Calu3 (cell line): ENCODE data around the gene POLR2I. TPM values are rescaled to one million over a fixed set of nuclear protein-coding genes. Genes with fewer than 3 reads are reported as not detected.

Source experiments
- BruUV-seq: library from RNA; stranded (reverse); fragments of 400-500 nt; replicated peaks from 2 replicates; lab custom pipeline; 2021; lab: Mats Ljungman, UMichigan
- CTCF ChIA-PET: fragments of 300-600 bp; sonication (Branson Sonifier 250); formaldehyde crosslinking; loops from one replicate; lab custom pipeline; 2022; ENCODE audit warnings: antibody characterized with exemption; lab: Charles Lee
- DNase-seq: peaks from one replicate; pipeline ENCODE4 v3.0.0; 2022
- H3K27ac Mint-ChIP-seq: one replicate; pipeline ENCODE4 v1.8.0; 2022; ENCODE audit warnings: mixed read lengths; ENCODE audit not compliant: unreplicated experiment
- H3K27me3 Mint-ChIP-seq: one replicate; pipeline ENCODE4 v1.8.0; 2022; ENCODE audit warnings: mixed read lengths; ENCODE audit not compliant: unreplicated experiment
- H3K36me3 Mint-ChIP-seq: one replicate; pipeline ENCODE4 v1.8.0; 2022; ENCODE audit warnings: mild to moderate bottlenecking, moderate library complexity, mixed read lengths; ENCODE audit not compliant: insufficient read depth, unreplicated experiment
- H3K4me1 Mint-ChIP-seq: one replicate; pipeline ENCODE4 v1.8.0; 2022; ENCODE audit warnings: mild to moderate bottlenecking, low read depth, mixed read lengths; ENCODE audit not compliant: unreplicated experiment
- H3K4me3 Mint-ChIP-seq: one replicate; pipeline ENCODE4 v1.8.0; 2022; ENCODE audit warnings: mild to moderate bottlenecking, low read depth, moderate library complexity, mixed read lengths; ENCODE audit not compliant: unreplicated experiment
- H3K9me3 Mint-ChIP-seq: one replicate; pipeline ENCODE4 v1.8.0; 2022; ENCODE audit warnings: low read depth, mixed read lengths; ENCODE audit not compliant: unreplicated experiment
- CTCF ChIP-seq: fragments of 200-600 bp; IDR thresholded peaks from one replicate; pipeline ENCODE4 v1.8.0; 2022; ENCODE audit warnings: antibody characterized with exemption; ENCODE audit not compliant: unreplicated experiment
- intact Hi-C: fragments of 100-400 bp; cut with micrococcal nuclease; formaldehyde crosslinking; loops from one replicate; pipeline ENCODE4 v1.10.0; 2022; ENCODE audit not compliant: unreplicated experiment
- total RNA-seq: library from RNA; stranded (reverse); gene quantifications from 2 replicates; pipeline ENCODE4 v1.2.3, GENCODE V29; 2022

The POLR2I gene
- total RNA-seq, 1 experiment from 2014 or later: 92.2 TPM

- Mint-ChIP-seq H3K4me1 (peaks cover 26% of the 10 kb centered on the region), H3K27ac (no peak overlapping the region), H3K9me3 (no peaks in the 10 kb centered on the region), H3K4me3 (no peak overlapping the region), H3K27me3 (peaks cover 12% of the 10 kb centered on the region), H3K36me3 (peaks cover 55% of the 10 kb centered on the region)
- no peak for DNase-seq
- BruUV-seq: no TSS peak
- intact Hi-C loops: no loop called here
- CTCF ChIA-PET: no interaction called here
- TF ChIP-seq CTCF: no peak
These were observed 3.5 kb downstream of the POLR2I start for GRCh38 chr19:36111200-36111539.

GRCh38 chr19:36110487-36111199 is 4.0 kb downstream of the POLR2I start, which contains the start of gene OVOL3:
Gene OVOL3 (plus strand): TSS chr19:36111143. CDS start chr19:36111203, 60 bp downstream.
- Mint-ChIP-seq H3K9me3 (no peaks in the 10 kb centered on the region), H3K27ac (no peak within 1 kb of the TSS), H3K27me3 (peaks cover 11% of the 10 kb centered on the region), H3K4me1 (peaks cover 22% of the 10 kb centered on the region), H3K36me3 (peaks cover 55% of the 10 kb centered on the region), H3K4me3 (no peak within 1 kb of the TSS)
- no TSS peak for BruUV-seq
- no peak for DNase-seq
- intact Hi-C loops: no loop called here
- CTCF ChIA-PET: no interaction called here
- TF ChIP-seq CTCF: no peak

- H3K27me3 Mint-ChIP-seq: no peaks in the 10 kb centered on the region
- no peak overlapping the region for H3K27ac Mint-ChIP-seq
- H3K9me3 Mint-ChIP-seq: no peaks in the 10 kb centered on the region
- no peak for DNase-seq
- no peak for TF ChIP-seq CTCF
- peaks cover 12% of the 10 kb centered on the region for H3K4me1 Mint-ChIP-seq
- peaks cover 40% of the 10 kb centered on the region for H3K36me3 Mint-ChIP-seq
- no TSS peak for BruUV-seq
- no peak overlapping the region for H3K4me3 Mint-ChIP-seq
- CTCF ChIA-PET: no interaction called here
- intact Hi-C loops: no loop called here
These were observed 6.0 kb downstream of the POLR2I start for GRCh38 chr19:36108684-36109083.

- BruUV-seq: no TSS peak
- no peak overlapping the region for H3K27ac Mint-ChIP-seq
- intact Hi-C loops: no loop called here
- CTCF ChIA-PET: no interaction called here
- peaks cover 43% of the 10 kb centered on the region for H3K36me3 Mint-ChIP-seq
- H3K27me3 Mint-ChIP-seq: no peaks in the 10 kb centered on the region
- no peaks in the 10 kb centered on the region for H3K4me1 Mint-ChIP-seq
- no peak for DNase-seq
- H3K9me3 Mint-ChIP-seq: no peaks in the 10 kb centered on the region
- TF ChIP-seq CTCF: no peak
- H3K4me3 Mint-ChIP-seq: no peak overlapping the region
These were observed 7.7 kb downstream of the POLR2I start for GRCh38 chr19:36106991-36107390.
